Thoracic aorta (tissue), 2 donors: ENCODE measurements around the gene TMC3. TPM values are rescaled to one million over a fixed set of nuclear protein-coding genes. Genes with fewer than 3 reads are reported as not detected.

Experiments used
- ATAC-seq: fragments of 150-250 bp; one replicate; pipeline ENCODE4 v1.8.0; 2017; ENCODE audit warnings: low read depth; ENCODE audit not compliant: insufficient number of reproducible peaks, low FRiP score
- DNase-seq: peaks from one replicate; pipeline ENCODE4 v3.0.0-alpha.2; 2020; ENCODE audit warnings: low spot score
- H3K27ac ChIP-seq, 2 donors: fragments of 200-600 bp; sonication (generic); 1 replicate in 1 of 2; 2 replicates in 1 of 2; pipeline ENCODE4 v1.5.1; 2016; ENCODE audit warnings: mild to moderate bottlenecking in 2 of 2, moderate library complexity in 2 of 2
- H3K27me3 ChIP-seq: fragments of 200-600 bp; sonication (generic); replicated peaks from 2 replicates; pipeline ENCODE4 v1.6.0; 2016; ENCODE audit warnings: mild to moderate bottlenecking; ENCODE audit not compliant: insufficient read depth
- H3K36me3 ChIP-seq: fragments of 200-600 bp; sonication (generic); one replicate; pipeline ENCODE4 v1.5.1; 2016
- H3K4me1 ChIP-seq, 2 donors: fragments of 200-600 bp; sonication (generic); 1 replicate in 1 of 2; 2 replicates in 1 of 2; pipeline versions ENCODE4 v1.5.1 to v1.6.0; 2016; ENCODE audit warnings: low read depth in 2 of 2, mild to moderate bottlenecking in 1 of 2; ENCODE audit not compliant: control insufficient read depth in 1 of 2
- H3K4me3 ChIP-seq: fragments of 200-600 bp; sonication (generic); 2 replicates; pipeline ENCODE4 v1.5.1; 2016; ENCODE audit warnings: mild to moderate bottlenecking
- H3K9me3 ChIP-seq: fragments of 200-600 bp; sonication (generic); 2 replicates; pipeline ENCODE4 v1.5.1; 2016
- CTCF ChIP-seq: fragments of 200-600 bp; sonication (generic); IDR thresholded peaks from one replicate; pipeline ENCODE4 v1.5.1; 2019; ENCODE audit warnings: antibody characterized with exemption
- total RNA-seq, 2 donors: library from RNA; depleted of rRNA; stranded (reverse); fragments of >200 nt; gene quantifications; one replicate each; pipeline versions ENCODE4 v1.1.0 to v1.2.3, GENCODE V29; 2016

The TMC3 gene
- total RNA-seq, 2 donors from 2014 or later = 0.54 TPM; not detected in 1

- no peak for DNase-seq
- H3K4me3 ChIP-seq = no peak overlapping the region
- TF ChIP-seq CTCF = no peak
- no peaks in the 10 kb centered on the region for H3K27me3 ChIP-seq
- no peak for ATAC-seq
- no peak overlapping the region for H3K27ac ChIP-seq
- no peaks in the 10 kb centered on the region for H3K9me3 ChIP-seq
- H3K36me3 ChIP-seq = no peaks in the 10 kb centered on the region
- no peaks in the 10 kb centered on the region for H3K4me1 ChIP-seq
Measured at GRCh38 chr15:81391657-81392056, 17.6 kb upstream of the TMC3 start.

- ATAC-seq = no peak
- H3K4me3 ChIP-seq = no peak overlapping the region
- no peaks in the 10 kb centered on the region for H3K9me3 ChIP-seq
- no peaks in the 10 kb centered on the region for H3K36me3 ChIP-seq
- H3K4me1 ChIP-seq = no peaks in the 10 kb centered on the region
- H3K27ac ChIP-seq = no peak overlapping the region
- DNase-seq = no peak
- TF ChIP-seq CTCF = no peak
- no peaks in the 10 kb centered on the region for H3K27me3 ChIP-seq
Measured at GRCh38 chr15:81388436-81388770, 14.4 kb upstream of the TMC3 start.

GRCh38 chr15:81387621-81388435 lies 13.8 kb upstream of the TMC3 start:
- no peak overlapping the region for H3K27ac ChIP-seq
- no peak overlapping the region for H3K4me3 ChIP-seq
- no peaks in the 10 kb centered on the region for H3K9me3 ChIP-seq
- no peaks in the 10 kb centered on the region for H3K36me3 ChIP-seq
- ATAC-seq (no peak), DNase-seq (no peak)
- no peak for TF ChIP-seq CTCF
- H3K4me1 ChIP-seq = no peaks in the 10 kb centered on the region
- H3K27me3 ChIP-seq = no peaks in the 10 kb centered on the region

- Histone ChIP-seq H3K36me3 (no peaks in the 10 kb centered on the region), H3K27me3 (no peaks in the 10 kb centered on the region), H3K27ac (no peak overlapping the region), H3K4me3 (no peak overlapping the region), H3K4me1 (no peaks in the 10 kb centered on the region), H3K9me3 (no peaks in the 10 kb centered on the region)
- TF ChIP-seq CTCF = no peak
- DNase-seq = no peak
- ATAC-seq = no peak
Measured at GRCh38 chr15:81386947-81387346, 12.9 kb upstream of the TMC3 start.

GRCh38 chr15:81385721-81386076 lies 11.7 kb upstream of the TMC3 start:
- ATAC-seq = no peak
- no peak overlapping the region for H3K4me3 ChIP-seq
- no peaks in the 10 kb centered on the region for H3K36me3 ChIP-seq
- no peak overlapping the region for H3K27ac ChIP-seq
- no peaks in the 10 kb centered on the region for H3K4me1 ChIP-seq
- no peaks in the 10 kb centered on the region for H3K9me3 ChIP-seq
- H3K27me3 ChIP-seq = no peaks in the 10 kb centered on the region
- no peak for DNase-seq
- TF ChIP-seq CTCF = no peak
